ENCODE data around the gene SLC28A3.

SLC28A3 gene

GRCh38 chr9:84278130-84278529 is 62.4 kb downstream of the SLC28A3 start:
- TF ChIP-seq, protein P1, sequence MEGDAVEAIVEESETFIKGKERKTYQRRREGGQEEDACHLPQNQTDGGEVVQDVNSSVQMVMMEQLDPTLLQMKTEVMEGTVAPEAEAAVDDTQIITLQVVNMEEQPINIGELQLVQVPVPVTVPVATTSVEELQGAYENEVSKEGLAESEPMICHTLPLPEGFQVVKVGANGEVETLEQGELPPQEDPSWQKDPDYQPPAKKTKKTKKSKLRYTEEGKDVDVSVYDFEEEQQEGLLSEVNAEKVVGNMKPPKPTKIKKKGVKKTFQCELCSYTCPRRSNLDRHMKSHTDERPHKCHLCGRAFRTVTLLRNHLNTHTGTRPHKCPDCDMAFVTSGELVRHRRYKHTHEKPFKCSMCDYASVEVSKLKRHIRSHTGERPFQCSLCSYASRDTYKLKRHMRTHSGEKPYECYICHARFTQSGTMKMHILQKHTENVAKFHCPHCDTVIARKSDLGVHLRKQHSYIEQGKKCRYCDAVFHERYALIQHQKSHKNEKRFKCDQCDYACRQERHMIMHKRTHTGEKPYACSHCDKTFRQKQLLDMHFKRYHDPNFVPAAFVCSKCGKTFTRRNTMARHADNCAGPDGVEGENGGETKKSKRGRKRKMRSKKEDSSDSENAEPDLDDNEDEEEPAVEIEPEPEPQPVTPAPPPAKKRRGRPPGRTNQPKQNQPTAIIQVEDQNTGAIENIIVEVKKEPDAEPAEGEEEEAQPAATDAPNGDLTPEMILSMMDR (IDR thresholded peaks at IDR 0.05; ENCODE audit: low read depth, low read length, missing control alignments) = no peak
- H3K4me3 ChIP-seq (ENCODE audit: low read depth, low read length) = no peak overlapping the region
- DNase-seq (ENCODE audit: low read depth) = peak; percentile 69
- in situ Hi-C loops (cut with HindIII; ENCODE audit: low sequenced_read_pairs) = no loop called here

DNA sequence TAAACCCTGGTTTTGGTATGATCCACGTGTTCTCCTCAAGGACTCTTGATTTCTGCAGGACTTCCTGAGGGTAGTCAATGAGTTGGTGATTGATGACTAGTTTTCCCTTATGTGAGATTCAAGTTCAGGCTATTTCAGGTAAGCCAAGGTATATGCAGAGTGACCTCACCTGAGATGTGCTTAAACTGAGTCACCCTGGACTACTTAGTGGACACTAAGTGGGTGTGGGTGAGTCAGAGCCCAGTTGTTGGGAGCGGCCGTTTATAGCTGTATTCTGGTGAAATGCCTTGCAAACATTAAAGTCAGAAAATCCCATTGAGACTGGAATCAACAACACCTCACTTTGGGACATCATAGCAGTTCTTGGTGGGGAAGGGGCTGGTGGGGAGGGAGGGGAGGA is 62.9 kb downstream of the SLC28A3 start:
- TF ChIP-seq, protein P1 (IDR thresholded peaks at IDR 0.05; ENCODE audit: low read depth, low read length, missing control alignments) = no peak
- H3K4me3 ChIP-seq (ENCODE audit: low read depth, low read length) = no peak overlapping the region
- no peak for DNase-seq (ENCODE audit: low read depth)
- in situ Hi-C loops (cut with HindIII; ENCODE audit: low sequenced_read_pairs) = no loop called here

GRCh38 chr9:84276741-84277140 is 63.8 kb downstream of the SLC28A3 start:
- in situ Hi-C loops (cut with HindIII; ENCODE audit: low sequenced_read_pairs) = no loop called here
- TF ChIP-seq, protein P1 (IDR thresholded peaks at IDR 0.05; ENCODE audit: low read depth, low read length, missing control alignments) = no peak
- DNase-seq (ENCODE audit: low read depth) = no peak
- H3K4me3 ChIP-seq (ENCODE audit: low read depth, low read length) = no peak overlapping the region

GRCh38 chr9:84271921-84272556 is 68.5 kb downstream of the SLC28A3 start:
- TF ChIP-seq, protein P1 (IDR thresholded peaks at IDR 0.05; ENCODE audit: low read depth, low read length, missing control alignments) = no peak
- no peak for DNase-seq (ENCODE audit: low read depth)
- in situ Hi-C loops (cut with HindIII; ENCODE audit: low sequenced_read_pairs) = loop anchor here (25.0 kb wide), 1 partner anchor 335 kb away; no protein-coding TSS in a partner anchor
- peak overlapping the region; percentile 48 for H3K4me3 ChIP-seq (ENCODE audit: low read depth, low read length)

DNA sequence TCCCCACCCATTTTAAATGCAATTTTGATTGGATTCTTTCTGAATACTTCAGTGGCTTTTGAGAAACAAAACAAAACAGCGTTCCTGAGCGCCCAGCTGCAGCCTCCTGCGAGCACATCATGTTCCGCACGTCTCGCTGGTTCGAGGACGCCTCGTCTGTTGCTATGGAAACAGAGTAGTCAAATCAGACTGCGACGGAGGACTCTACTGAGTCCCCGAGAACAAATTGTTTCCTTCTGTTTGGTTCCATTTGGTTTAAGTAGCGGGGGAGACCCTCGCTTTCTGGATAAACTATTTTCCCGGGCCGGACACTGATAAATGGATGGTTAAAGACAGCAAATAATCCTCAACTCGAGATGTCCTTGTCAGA is 69.0 kb downstream of the SLC28A3 start:
- H3K4me3 ChIP-seq (ENCODE audit: low read depth, low read length) = peak overlapping the region; percentile 48
- in situ Hi-C loops (cut with HindIII; ENCODE audit: low sequenced_read_pairs) = loop anchor here (25.0 kb wide), 1 partner anchor 334 kb away; no protein-coding TSS in a partner anchor
- DNase-seq (ENCODE audit: low read depth) = no peak
- TF ChIP-seq, protein P1 (IDR thresholded peaks at IDR 0.05; ENCODE audit: low read depth, low read length, missing control alignments) = no peak

- peak overlapping the region; percentile 48 for H3K4me3 ChIP-seq (ENCODE audit: low read depth, low read length)
- TF ChIP-seq, protein P1 (IDR thresholded peaks at IDR 0.05; ENCODE audit: low read depth, low read length, missing control alignments) = no peak
- no peak for DNase-seq (ENCODE audit: low read depth)
- in situ Hi-C loops (cut with HindIII; ENCODE audit: low sequenced_read_pairs) = loop anchor here (25.0 kb wide), 1 partner anchor 334 kb away; no protein-coding TSS in a partner anchor
These were observed 69.6 kb downstream of the SLC28A3 start for GRCh38 chr9:84270847-84271530.
